GM12891 (cell line): Measurements from ENCODE around the gene SMG9.

Experiments
- POLR2A ChIP-seq: IDR thresholded peaks from 2 replicates; pipeline ENCODE4 v1.6.1; 2011; ENCODE audit warnings: low read depth, low read length, control low read depth
- POLR2AphosphoS5 ChIP-seq: IDR thresholded peaks from 2 replicates; pipeline ENCODE4 v1.6.1; 2011; ENCODE audit warnings: low read depth, low read length, control low read depth
- SPI1 ChIP-seq: IDR thresholded peaks from 2 replicates; pipeline ENCODE4 v1.6.1; 2011; ENCODE audit warnings: low read depth, low read length, control low read depth
- TAF1 ChIP-seq: IDR thresholded peaks from 2 replicates; pipeline ENCODE4 v1.6.1; 2011; ENCODE audit warnings: low read depth, low read length, control low read depth

- TF ChIP-seq POLR2A (no peak), POLR2AphosphoS5 (no peak), SPI1 (no peak), TAF1 (no peak)
Measured at GRCh38 chr19:43715776-43716175, 39.0 kb downstream of the SMG9 start, which contains the start of gene IRGC.
